Stimulated activated CD4-positive, alpha-beta T cell treated with anti-CD3 and anti-CD28 coated beads, Interleukin-15, amount 100 ng/mL, for 48 hours (primary cell): ENCODE results near the gene ITPKB.
"Not testable (repeated sequence)": the region's sequence is repeated elsewhere in the genome, so short reads cannot be mapped to it uniquely, and the experiment has no call there.

Experiments
- DNase-seq, 2 donors: peaks; one replicate each; pipeline ENCODE4 v3.0.0-alpha.2; 2020; ENCODE audit warnings: low read depth in 2 of 2

Gene ITPKB

GRCh38 chr1:226754793-226755533 lies 15.9 kb upstream of the ITPKB start:
- DNase-seq, result no peak

GRCh38 chr1:226754097-226754496 lies 15.0 kb upstream of the ITPKB start:
- DNase-seq, result no peak

GRCh38 chr1:226751703-226752102 lies 12.6 kb upstream of the ITPKB start:
- no peak for DNase-seq

GRCh38 chr1:226751214-226751613 lies 12.1 kb upstream of the ITPKB start:
- DNase-seq, result no peak

- DNase-seq, result no peak
Measured at GRCh38 chr1:226749467-226749866, 10.4 kb upstream of the ITPKB start.

GRCh38 chr1:226748306-226748705 lies 9.2 kb upstream of the ITPKB start:
- no peak for DNase-seq

GRCh38 chr1:226747519-226748263 lies 8.6 kb upstream of the ITPKB start:
- not testable (repeated sequence) for DNase-seq

GRCh38 chr1:226743259-226743658 lies 4.2 kb upstream of the ITPKB start:
- no peak for DNase-seq

GRCh38 chr1:226741009-226741408 lies 1.9 kb upstream of the ITPKB start:
- DNase-seq, result no peak

- no peak for DNase-seq
Measured at GRCh38 chr1:226739696-226740065, 599 bp upstream of the ITPKB start.

GRCh38 chr1:226738421-226738994 lies 574 bp downstream of the ITPKB start:
- no peak for DNase-seq

- DNase-seq, result no peak
Measured at GRCh38 chr1:226737819-226738420, 1.2 kb downstream of the ITPKB start.

GRCh38 chr1:226736908-226737818 lies 1.9 kb downstream of the ITPKB start:
- DNase-seq, result no peak

GRCh38 chr1:226736001-226736907 lies 2.8 kb downstream of the ITPKB start:
- no peak for DNase-seq

GRCh38 chr1:226735576-226735975 lies 3.5 kb downstream of the ITPKB start:
- no peak for DNase-seq

GRCh38 chr1:226734611-226735153 lies 4.4 kb downstream of the ITPKB start:
- no peak for DNase-seq

GRCh38 chr1:226733876-226734275 lies 5.2 kb downstream of the ITPKB start:
- DNase-seq, result no peak

- no peak for DNase-seq
Measured at GRCh38 chr1:226733304-226733703, 5.8 kb downstream of the ITPKB start.

GRCh38 chr1:226732856-226733291 lies 6.2 kb downstream of the ITPKB start:
- no peak for DNase-seq

GRCh38 chr1:226731257-226731893 lies 7.7 kb downstream of the ITPKB start:
- DNase-seq, result no peak
